Gastroesophageal sphincter (tissue), 3 donors: Measurements from ENCODE around the gene SIRT2.

Experiments used
- EP300 ChIP-seq: sonication (generic); formaldehyde crosslinking; IDR thresholded peaks from one replicate; pipeline ENCODE4 v1.6.1; 2017; ENCODE audit warnings: antibody characterized with exemption, mild to moderate bottlenecking
- POLR2A ChIP-seq, 2 donors: fragments of 450-650 bp; IDR thresholded peaks; one replicate each; pipeline ENCODE4 v1.6.1; 2017; ENCODE audit warnings: antibody characterized with exemption in 2 of 2, mild to moderate bottlenecking in 2 of 2, moderate library complexity in 1 of 2
- POLR2AphosphoS5 ChIP-seq: sonication (generic); formaldehyde crosslinking; IDR thresholded peaks from one replicate; pipeline ENCODE4 v1.6.1; 2017; ENCODE audit warnings: antibody characterized with exemption
- TF ChIP-seq, protein P1 (sequence below), 4 experiments: fragments of 200-600 bp in 2 of 4; fragments of 450-650 bp in 2 of 4; sonication (generic) in 1 of 4; IDR thresholded peaks; one replicate each; pipeline ENCODE4 v1.5.1; 2017 to 2019; ENCODE audit warnings: antibody characterized with exemption in 4 of 4, mild to moderate bottlenecking in 2 of 4, moderate library complexity in 2 of 4

- TF ChIP-seq POLR2A (IDR thresholded peaks at IDR 0.05) (no peak), EP300 (no peak), POLR2AphosphoS5 (no peak)
- TF ChIP-seq, protein P1, sequence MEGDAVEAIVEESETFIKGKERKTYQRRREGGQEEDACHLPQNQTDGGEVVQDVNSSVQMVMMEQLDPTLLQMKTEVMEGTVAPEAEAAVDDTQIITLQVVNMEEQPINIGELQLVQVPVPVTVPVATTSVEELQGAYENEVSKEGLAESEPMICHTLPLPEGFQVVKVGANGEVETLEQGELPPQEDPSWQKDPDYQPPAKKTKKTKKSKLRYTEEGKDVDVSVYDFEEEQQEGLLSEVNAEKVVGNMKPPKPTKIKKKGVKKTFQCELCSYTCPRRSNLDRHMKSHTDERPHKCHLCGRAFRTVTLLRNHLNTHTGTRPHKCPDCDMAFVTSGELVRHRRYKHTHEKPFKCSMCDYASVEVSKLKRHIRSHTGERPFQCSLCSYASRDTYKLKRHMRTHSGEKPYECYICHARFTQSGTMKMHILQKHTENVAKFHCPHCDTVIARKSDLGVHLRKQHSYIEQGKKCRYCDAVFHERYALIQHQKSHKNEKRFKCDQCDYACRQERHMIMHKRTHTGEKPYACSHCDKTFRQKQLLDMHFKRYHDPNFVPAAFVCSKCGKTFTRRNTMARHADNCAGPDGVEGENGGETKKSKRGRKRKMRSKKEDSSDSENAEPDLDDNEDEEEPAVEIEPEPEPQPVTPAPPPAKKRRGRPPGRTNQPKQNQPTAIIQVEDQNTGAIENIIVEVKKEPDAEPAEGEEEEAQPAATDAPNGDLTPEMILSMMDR (IDR thresholded peaks at IDR 0.05) = no peak
Measured at GRCh38 chr19:38931521-38931793, 32.0 kb upstream of the SIRT2 start.
